Uterus (tissue), 4 donors: ENCODE data around the gene GATAD2A. TPM values are rescaled to one million over a fixed set of nuclear protein-coding genes. Genes with fewer than 3 reads are reported as not detected.

Experiments used
- DNase-seq, 2 donors: peaks; one replicate each; pipeline ENCODE4 v3.0.0-alpha.2; 2019 to 2020
- H3K27ac ChIP-seq, 2 donors: fragments of 200-600 bp; sonication (generic); 1 replicate in 1 of 2; 2 replicates in 1 of 2; pipeline ENCODE4 v1.5.1; 2016 to 2018
- H3K27me3 ChIP-seq, 2 donors: fragments of 200-600 bp; sonication (generic); one replicate each; pipeline ENCODE4 v1.5.1; 2018 to 2019; ENCODE audit warnings: control low read depth in 1 of 2
- H3K36me3 ChIP-seq, 2 donors: fragments of 200-600 bp; sonication (generic); one replicate each; pipeline ENCODE4 v1.5.1; 2019; ENCODE audit warnings: control low read depth in 1 of 2
- H3K4me1 ChIP-seq, 2 donors: fragments of 200-600 bp; sonication (generic); one replicate each; pipeline ENCODE4 v1.5.1; 2018 to 2019; ENCODE audit warnings: control low read depth in 1 of 2
- H3K4me3 ChIP-seq, 2 donors: fragments of 200-600 bp; sonication (generic); 1 replicate in 1 of 2; 2 replicates in 1 of 2; pipeline ENCODE4 v1.5.1; 2018 to 2019; ENCODE audit warnings: mild to moderate bottlenecking in 1 of 2
- H3K9me3 ChIP-seq, 2 donors: fragments of 200-600 bp; sonication (generic); one replicate each; pipeline ENCODE4 v1.5.1; 2019; ENCODE audit warnings: control low read depth in 1 of 2
- CTCF ChIP-seq, 4 experiments: fragments of 200-600 bp in 2 of 4; fragments of 450-650 bp in 2 of 4; sonication (generic) in 2 of 4; IDR thresholded peaks; one replicate each; pipeline ENCODE4 v1.5.1; 2016 to 2019; ENCODE audit warnings: antibody characterized with exemption in 4 of 4, mild to moderate bottlenecking in 2 of 4, moderate library complexity in 1 of 4
- POLR2A ChIP-seq, 2 donors: fragments of 450-650 bp; IDR thresholded peaks; one replicate each; pipeline ENCODE4 v1.6.1; 2016; ENCODE audit warnings: antibody characterized with exemption in 2 of 2, mild to moderate bottlenecking in 1 of 2, moderate library complexity in 1 of 2
- intact Hi-C: fragments of 100-400 bp; cut with DNase I; formaldehyde crosslinking; loops from one replicate; pipeline ENCODE4 v1.15.1; 2023; ENCODE audit warnings: low total_unique reads
- total RNA-seq, 4 donors: library from RNA; depleted of rRNA in 3 of 4; stranded (reverse); fragments of >200 nt in 3 of 4; gene quantifications; one replicate each; pipeline versions ENCODE4 v1.1.0 to v1.2.4, GENCODE V29; 2014 to 2023
- donor health status: DM: yes; HTN: yes; CAD: no.

GATAD2A gene
- total RNA-seq, 4 donors from 2014 or later, result 9.7 to 65.1 (median 22.3) TPM

- Histone ChIP-seq H3K4me1 (no peaks in the 10 kb centered on the region), H3K27ac (peak overlapping the region; percentile 79 to 91), H3K9me3 (no peaks in the 10 kb centered on the region), H3K4me3 (peak overlapping the region; percentile 54 to 60), H3K27me3 (no peaks in the 10 kb centered on the region), H3K36me3 (no peaks in the 10 kb centered on the region)
- intact Hi-C loops, result no loop called here
- DNase-seq, result no peak
- TF ChIP-seq CTCF (IDR thresholded peaks at IDR 0.05) (no peak), POLR2A (IDR thresholded peaks at IDR 0.05) (no peak)
Measured at GRCh38 chr19:19384486-19384885, 21.0 kb upstream of the GATAD2A start.

DNA sequence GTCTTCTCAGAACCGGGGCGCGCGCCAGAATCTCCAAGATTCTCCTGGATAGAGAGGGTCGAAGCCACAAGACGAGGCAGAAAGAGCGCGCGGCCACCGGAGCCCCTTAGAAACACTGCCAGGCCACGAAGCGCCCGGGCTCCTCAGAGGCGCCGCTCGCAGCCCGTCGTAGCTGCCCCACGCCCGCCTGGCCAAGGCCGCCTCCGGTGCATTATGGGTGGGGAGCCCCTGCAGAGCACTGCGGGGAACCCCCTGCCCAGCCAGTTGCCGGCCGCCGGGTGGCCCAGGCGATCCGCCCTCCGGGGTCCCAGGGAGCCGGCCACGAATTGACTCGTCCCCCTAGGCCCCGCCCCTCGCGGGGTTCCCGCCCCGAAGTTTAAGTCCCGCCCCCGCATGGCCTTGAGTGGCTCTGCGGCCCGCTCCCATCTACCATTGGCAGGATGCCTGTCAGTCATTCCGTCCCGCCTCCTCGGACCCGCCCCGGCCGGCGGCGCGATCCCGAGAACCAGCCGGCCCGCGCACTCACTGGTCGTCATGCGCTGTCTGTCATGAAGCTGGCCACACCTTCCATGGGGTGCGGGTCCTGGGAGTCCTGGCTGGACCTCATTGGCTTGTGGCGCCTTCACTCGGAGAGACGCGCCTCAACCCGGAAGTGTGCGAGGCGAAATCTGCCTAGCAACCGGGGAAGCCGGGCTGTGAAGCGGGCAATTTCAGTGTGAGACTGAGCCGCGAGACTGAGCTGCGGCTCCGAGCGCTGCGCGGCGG lies 20.2 kb upstream of the GATAD2A start:
- H3K36me3 ChIP-seq, result no peaks in the 10 kb centered on the region
- no peaks in the 10 kb centered on the region for H3K9me3 ChIP-seq
- no peaks in the 10 kb centered on the region for H3K27me3 ChIP-seq
- H3K27ac ChIP-seq, result peak overlapping the region; percentile 83 to 91
- TF ChIP-seq POLR2A (IDR thresholded peaks at IDR 0.05) (peak; percentile 54 to 72), CTCF (IDR thresholded peaks at IDR 0.05) (peak in 3 of 4 experiments; percentile 15 to 53 (median 26))
- no peaks in the 10 kb centered on the region for H3K4me1 ChIP-seq
- peak overlapping the region; percentile 76 to 84 for H3K4me3 ChIP-seq
- intact Hi-C loops, result no loop called here
- DNase-seq, result peak; percentile 99 to 100

- H3K27ac ChIP-seq, result peak overlapping the region; percentile 72 to 83
- no peaks in the 10 kb centered on the region for H3K9me3 ChIP-seq
- DNase-seq, result peak in 1 of 2 donors; percentile 34
- peak overlapping the region; percentile 76 to 84 for H3K4me3 ChIP-seq
- no peaks in the 10 kb centered on the region for H3K36me3 ChIP-seq
- no peaks in the 10 kb centered on the region for H3K27me3 ChIP-seq
- intact Hi-C loops, result no loop called here
- H3K4me1 ChIP-seq, result no peaks in the 10 kb centered on the region
- peak; percentile 2 to 41 for TF ChIP-seq POLR2A (IDR thresholded peaks at IDR 0.05)
- TF ChIP-seq CTCF (IDR thresholded peaks at IDR 0.05), result peak in 1 of 4 experiments; percentile 21
Measured at GRCh38 chr19:19385896-19386869, 19.3 kb upstream of the GATAD2A start.

DNA sequence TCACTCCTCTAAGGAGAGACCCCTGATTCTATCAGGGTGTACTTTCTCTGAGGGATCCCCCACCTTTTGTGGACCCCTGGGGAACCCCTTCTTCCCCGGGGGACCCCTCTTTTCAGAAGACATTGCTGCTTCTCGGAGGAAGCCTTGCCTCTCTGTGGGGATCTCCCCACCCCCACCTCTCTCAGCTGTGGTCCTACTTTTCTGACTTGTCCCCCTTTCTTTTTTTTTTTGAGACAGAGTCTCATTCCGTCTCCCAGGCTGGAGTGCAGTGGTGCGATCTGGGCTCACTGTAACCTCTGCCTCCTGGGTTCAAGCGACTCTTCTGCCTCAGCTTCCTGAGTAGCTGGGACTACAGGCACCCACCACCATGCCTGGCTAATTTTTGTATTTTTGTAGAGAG lies 18.4 kb upstream of the GATAD2A start:
- DNase-seq, result no peak
- no peaks in the 10 kb centered on the region for H3K27me3 ChIP-seq
- no peak overlapping the region for H3K27ac ChIP-seq
- intact Hi-C loops, result no loop called here
- peak overlapping the region in 1 of 2 donors; percentile 84 for H3K4me3 ChIP-seq
- no peaks in the 10 kb centered on the region for H3K4me1 ChIP-seq
- no peak for TF ChIP-seq CTCF (IDR thresholded peaks at IDR 0.05)
- H3K9me3 ChIP-seq, result no peaks in the 10 kb centered on the region
- H3K36me3 ChIP-seq, result no peaks in the 10 kb centered on the region
